Choroid plexus epithelial cell (primary cell): ENCODE measurements around the gene PLSCR4.

ENCODE experiments used
- DNase-seq: peaks from one replicate; pipeline ENCODE4 v3.0.0-alpha.2; 2010; ENCODE audit warnings: low read depth
- H3K4me3 ChIP-seq: 2 replicates; pipeline ENCODE4 v1.5.1; 2011; ENCODE audit warnings: low read depth, mild to moderate bottlenecking, control low read depth, low read length, moderate library complexity
- CTCF ChIP-seq: conservative IDR thresholded peaks from 2 replicates; pipeline ENCODE4 v1.5.1; 2011; ENCODE audit warnings: low read depth, mild to moderate bottlenecking, control low read depth, inconsistent platforms, low read length, moderate library complexity

PLSCR4 gene

GRCh38 chr3:146222204-146223046, 28.5 kb downstream of the PLSCR4 start:
- no peak overlapping the region for H3K4me3 ChIP-seq
- TF ChIP-seq CTCF = peak; percentile 5
- DNase-seq = peak; percentile 63

- no peak overlapping the region for H3K4me3 ChIP-seq
- DNase-seq = peak; percentile 47
- TF ChIP-seq CTCF = no peak
These were observed 29.6 kb downstream of the PLSCR4 start for GRCh38 chr3:146221276-146221675.

GRCh38 chr3:146218880-146219866, 31.7 kb downstream of the PLSCR4 start:
- TF ChIP-seq CTCF = peak; percentile 67
- peak; percentile 64 for DNase-seq
- no peak overlapping the region for H3K4me3 ChIP-seq

GRCh38 chr3:146217324-146217723, 33.6 kb downstream of the PLSCR4 start:
- no peak for TF ChIP-seq CTCF
- H3K4me3 ChIP-seq = no peak overlapping the region
- peak; percentile 21 for DNase-seq

GRCh38 chr3:146214493-146214892, 36.4 kb downstream of the PLSCR4 start:
- TF ChIP-seq CTCF = no peak
- no peak for DNase-seq
- H3K4me3 ChIP-seq = no peak overlapping the region

- no peak for DNase-seq
- TF ChIP-seq CTCF = no peak
These were observed 41.5 kb downstream of the PLSCR4 start for GRCh38 chr3:146209371-146209770.

More at GRCh38 chr3:146209371-146209770, 41.5 kb downstream of the PLSCR4 start:
- no peak overlapping the region for H3K4me3 ChIP-seq
